ENCODE results near the gene SEC16A.
"Not testable (repeated sequence)": the region's sequence is repeated elsewhere in the genome, so short reads cannot be mapped to it uniquely, and the experiment has no call there.

SEC16A gene

DNA sequence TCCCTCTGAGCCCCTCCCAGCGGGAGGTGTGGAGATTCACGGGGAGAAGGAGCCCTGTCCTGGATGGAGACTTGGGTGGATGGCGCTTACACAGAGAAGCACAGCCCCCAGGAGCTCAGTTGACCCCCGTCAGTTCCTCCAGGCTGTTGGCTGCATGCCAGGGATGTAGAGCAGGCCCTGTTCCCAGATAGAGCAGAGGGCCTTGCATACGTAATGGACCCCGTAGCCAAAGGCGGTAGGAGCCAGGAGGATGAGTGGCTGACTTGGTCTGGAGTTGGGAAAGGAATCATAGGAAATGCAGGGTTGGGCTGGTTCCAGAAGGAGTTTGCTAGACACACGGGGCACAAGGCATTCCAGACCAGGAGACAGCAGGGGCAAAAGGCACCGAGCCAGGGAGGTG, 69.9 kb downstream of the SEC16A start:
- DNase-seq = no peak

GRCh38 chr9:136411378-136411777, 71.5 kb downstream of the SEC16A start:
- DNase-seq = peak; percentile 10

- peak; percentile 94 for DNase-seq
Observed at GRCh38 chr9:136410500-136411287, 72.1 kb downstream of the SEC16A start, which contains the start of the genes ENTR1 and PMPCA. Gene ENTR1, minus strand, starts transcription at chr9:136410614. Its CDS starts 217 bp downstream, at chr9:136410397. Gene PMPCA, plus strand, starts transcription at chr9:136410658. Its CDS starts 11 bp downstream, at chr9:136410669.

- peak; percentile 49 for DNase-seq
Observed at GRCh38 chr9:136409557-136410455, 73.0 kb downstream of the SEC16A start.

DNA sequence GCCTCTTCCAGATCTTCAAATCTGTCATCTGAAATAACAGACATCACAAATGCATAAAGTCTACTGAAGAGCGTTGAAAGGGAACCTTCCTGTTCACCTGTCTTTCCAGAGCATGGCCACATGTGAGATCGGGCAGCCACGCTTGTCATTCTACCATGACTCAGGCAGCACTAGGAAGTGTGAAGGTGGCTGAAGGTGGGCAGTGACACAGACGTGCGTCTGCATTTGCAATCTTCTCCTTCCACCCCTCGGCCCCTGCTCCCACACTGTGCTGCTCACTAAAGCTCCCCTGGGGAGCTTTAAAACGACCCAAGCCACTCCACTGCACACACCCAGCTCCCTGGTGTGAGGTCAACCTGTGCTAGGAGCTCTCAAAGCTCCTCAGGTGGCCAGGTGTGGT, 74.9 kb downstream of the SEC16A start:
- DNase-seq = peak; percentile 50

DNA sequence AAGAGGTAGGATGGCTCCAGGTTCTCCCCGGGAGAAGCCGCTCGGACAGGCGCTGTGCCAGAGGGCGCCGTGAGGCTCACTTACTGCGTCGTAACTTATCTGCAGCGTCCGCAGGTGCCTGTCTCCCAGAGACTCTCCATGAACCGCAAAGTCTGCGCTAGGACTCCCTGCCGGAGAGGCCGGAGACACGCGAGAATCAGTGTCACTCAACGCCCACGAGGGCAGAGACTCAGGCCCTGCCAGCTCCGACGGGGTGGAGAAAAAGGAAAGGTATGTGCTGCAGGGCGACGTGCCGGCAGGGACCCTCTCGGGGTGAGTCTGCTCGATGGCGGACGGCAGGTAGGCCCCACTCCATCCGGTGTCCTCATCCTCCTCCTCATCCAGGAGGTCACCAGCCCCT, 75.8 kb downstream of the SEC16A start:
- not testable (repeated sequence) for DNase-seq

DNA sequence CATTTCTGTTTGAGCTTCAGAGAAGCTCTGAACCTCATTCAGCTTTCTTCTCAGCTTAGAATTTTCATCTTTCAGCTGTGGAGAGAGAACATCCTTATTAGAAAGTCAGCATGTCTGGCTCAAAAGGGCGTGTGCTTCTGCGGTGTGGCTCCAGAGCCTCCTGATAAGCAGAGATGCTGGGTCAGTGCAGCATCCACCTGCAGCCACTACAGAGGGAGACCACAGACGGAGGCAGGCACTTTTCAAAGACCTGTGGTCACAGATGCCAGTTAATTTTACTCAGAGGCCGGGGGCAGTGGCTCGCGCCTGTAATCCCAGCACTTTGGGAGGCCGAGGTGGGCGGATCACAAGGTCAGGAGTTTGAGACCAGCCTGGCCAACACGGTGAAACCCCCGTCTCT, 76.9 kb downstream of the SEC16A start:
- not testable (repeated sequence) for DNase-seq

GRCh38 chr9:136405481-136405880, 77.4 kb downstream of the SEC16A start:
- DNase-seq = no peak

GRCh38 chr9:136404801-136405136, 78.1 kb downstream of the SEC16A start:
- DNase-seq = no peak

DNA sequence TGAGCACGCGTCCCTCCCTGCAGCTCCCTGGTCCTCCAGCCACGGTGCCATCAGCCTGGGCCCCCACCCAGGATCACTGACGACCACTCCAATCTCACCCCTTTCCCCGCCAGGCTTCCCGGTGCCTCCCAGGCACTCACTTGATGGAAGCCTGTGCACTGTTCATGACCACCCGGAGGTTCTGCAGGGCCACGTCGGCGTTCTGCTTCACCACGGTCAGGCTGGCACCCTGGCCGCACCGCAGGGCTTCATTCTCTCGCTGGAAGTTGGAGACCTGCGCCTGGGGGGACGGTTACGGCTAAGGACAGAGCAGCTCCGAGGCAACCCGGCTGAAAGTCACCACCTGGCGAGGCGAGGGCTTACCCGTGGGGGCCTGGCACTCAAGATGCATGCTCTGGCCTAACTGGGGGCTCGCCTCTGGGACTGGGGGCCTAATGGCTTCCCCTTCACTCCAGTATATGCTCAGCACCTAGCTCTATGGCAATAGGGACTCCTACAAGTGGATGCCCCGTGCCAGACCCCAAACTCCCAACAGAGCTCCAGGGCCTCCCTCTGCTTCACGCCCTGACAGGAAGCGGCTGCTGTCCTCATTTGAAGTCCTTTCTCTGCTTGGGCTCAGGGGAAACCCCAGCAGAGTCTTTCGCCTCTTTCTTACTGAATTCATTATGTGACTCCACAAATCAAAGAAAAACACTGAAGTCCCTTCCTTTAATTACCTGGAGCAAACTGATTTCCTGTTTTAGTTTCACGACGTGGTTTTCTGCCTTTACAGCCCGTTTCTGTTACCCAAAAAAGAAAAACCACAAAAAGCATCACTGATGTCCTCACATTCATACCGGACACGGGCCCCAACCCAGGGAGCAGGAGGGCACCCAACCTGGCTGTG, 78.7 kb downstream of the SEC16A start:
- DNase-seq = peak; percentile 74

DNA sequence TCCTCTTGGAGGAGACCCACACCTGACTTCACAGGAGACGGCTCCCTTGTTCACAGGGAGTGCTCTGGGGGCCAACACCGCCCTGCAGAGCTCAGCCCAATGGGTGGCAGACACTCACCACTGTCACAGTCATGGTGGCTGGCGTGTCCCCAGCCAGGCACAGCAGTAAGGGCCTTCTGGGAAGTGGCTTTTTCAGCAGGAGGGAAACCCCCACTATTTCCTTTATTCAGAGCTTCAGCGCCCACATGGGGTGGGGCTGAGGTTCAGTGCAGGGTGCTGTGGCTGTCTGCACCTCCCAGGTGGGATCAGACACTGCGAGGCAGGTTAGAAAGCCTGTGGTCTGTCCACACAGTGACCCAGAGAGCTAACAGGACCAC, 79.3 kb downstream of the SEC16A start:
- DNase-seq = peak; percentile 86

DNA sequence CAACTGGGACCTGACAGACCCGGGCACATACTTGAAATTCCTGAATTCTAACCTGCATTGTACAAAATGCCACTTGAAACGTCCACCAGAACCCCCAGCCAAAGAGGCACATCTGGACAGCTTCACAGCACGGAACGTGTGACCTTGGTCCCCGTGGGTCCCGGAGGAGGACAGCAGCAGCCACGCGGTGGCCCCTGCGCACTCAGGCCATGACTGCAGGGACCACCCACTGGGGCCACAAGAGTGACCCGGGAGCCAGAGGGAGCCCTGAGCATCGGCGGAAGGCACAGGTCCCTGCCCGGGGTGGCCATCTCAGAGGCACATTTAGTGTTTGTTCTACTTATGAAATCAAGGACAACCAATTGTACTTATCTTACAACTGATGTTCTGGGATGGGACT, 80.8 kb downstream of the SEC16A start:
- no peak for DNase-seq

GRCh38 chr9:136401173-136401922, 81.5 kb downstream of the SEC16A start:
- DNase-seq = no peak

- DNase-seq = peak; percentile 92
Observed at GRCh38 chr9:136400038-136400834, 82.6 kb downstream of the SEC16A start, which contains the start of gene SNAPC4. Gene SNAPC4, minus strand, starts transcription at chr9:136400170. Its CDS starts 1,742 bp downstream, at chr9:136398428.

- DNase-seq = peak; percentile 41
Observed at GRCh38 chr9:136399176-136400037, 83.4 kb downstream of the SEC16A start.

GRCh38 chr9:136398286-136398685, 84.6 kb downstream of the SEC16A start:
- no peak for DNase-seq

- no peak for DNase-seq
Observed at GRCh38 chr9:136397643-136398042, 85.2 kb downstream of the SEC16A start.

GRCh38 chr9:136396219-136396515, 86.7 kb downstream of the SEC16A start:
- no peak for DNase-seq

DNA sequence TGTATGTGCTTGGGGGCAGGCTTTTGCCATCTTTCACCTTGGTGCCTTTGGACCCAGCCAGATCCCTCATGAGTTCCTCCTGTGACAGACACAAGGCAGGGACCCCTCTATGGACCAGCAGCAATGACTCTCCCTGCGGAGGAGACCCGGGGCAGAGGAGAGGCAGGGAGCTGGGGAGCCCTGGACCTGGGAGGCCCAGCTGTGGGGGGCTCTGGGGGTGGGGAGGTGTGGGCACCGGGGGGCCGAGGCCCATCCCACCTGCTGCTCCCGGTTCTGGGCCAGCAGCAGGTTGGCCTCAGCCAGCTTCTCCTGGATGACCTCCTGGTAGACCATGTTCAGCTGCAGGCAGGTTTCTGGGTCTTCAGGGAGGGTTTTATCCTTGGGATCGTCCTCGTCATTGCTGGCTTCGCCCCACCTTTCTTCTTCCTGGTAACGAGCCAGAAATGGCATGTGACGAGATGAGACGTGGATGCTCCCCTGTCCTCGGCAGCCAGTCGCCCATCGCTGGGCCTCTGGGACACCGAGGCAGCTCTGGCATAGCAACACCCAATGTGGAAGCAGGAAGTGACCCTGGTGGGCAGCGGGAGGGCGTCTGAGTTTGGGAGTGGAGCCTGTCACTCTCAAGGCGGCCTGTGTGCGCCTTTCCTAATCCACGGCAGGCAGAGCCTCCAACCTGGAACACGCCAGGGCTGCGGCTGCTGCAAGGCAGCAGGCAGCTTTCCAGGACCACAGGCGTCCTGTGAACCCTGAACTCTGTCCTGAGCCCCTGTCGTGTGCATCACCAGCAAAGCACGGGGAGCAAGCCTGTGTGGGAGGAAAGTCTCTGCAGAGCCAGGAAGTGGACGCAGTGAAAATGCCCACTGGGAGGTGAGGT, 87.3 kb downstream of the SEC16A start:
- no peak for DNase-seq
